AG08396 (cell line): ENCODE data around the gene GPRASP1.

Experiments used
- DNase-seq: peaks from one replicate; pipeline ENCODE4 v3.0.0; 2012; ENCODE audit warnings: low spot score, mixed read lengths

Gene GPRASP1

DNA sequence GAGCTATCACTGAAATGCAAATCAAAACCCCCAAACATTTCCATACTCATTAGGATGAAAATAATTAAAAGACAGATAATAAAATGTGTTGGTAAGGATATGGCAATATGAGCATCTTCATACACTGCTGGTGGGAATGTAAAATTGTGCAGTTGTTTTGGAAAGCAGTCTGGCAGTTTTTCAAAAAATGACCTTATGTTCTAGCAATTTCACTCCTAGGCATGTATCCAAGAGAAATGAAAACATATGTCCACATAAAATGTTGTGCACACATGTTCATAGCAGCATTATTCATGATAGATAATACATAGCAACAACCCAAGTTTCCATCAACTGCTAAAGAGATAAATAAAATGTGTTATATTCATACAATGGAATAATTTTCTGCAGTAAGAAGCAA is 46.2 kb downstream of the GPRASP1 start:
- DNase-seq = no peak
